SK-N-SH (cell line): ENCODE data around the gene PHLDA3. TPM values are rescaled to one million over a fixed set of nuclear protein-coding genes. Genes with fewer than 3 reads are reported as not detected.

ENCODE experiments used
- CTCF ChIA-PET: fragments of 300-600, 350-600 bp; formaldehyde crosslinking; extraction: SDS; loops from one replicate; lab custom pipeline; 2021; lab: Yijun Ruan, JAX
- POLR2A ChIA-PET: fragments of 350-600 bp; sonication (Branson Sonifier 250); formaldehyde crosslinking; extraction: SDS; loops from one replicate; lab custom pipeline; 2020; ENCODE audit warnings: antibody characterized with exemption, inconsistent platforms; lab: Yijun Ruan, JAX
- DNase-seq: peaks from one replicate; pipeline ENCODE4 v3.0.0; 2012
- H2AFZ ChIP-seq: fragments of 200-600 bp; sonication (generic); 2 replicates; pipeline ENCODE4 v1.8.1; 2016; ENCODE audit warnings: antibody characterized with exemption, mild to moderate bottlenecking, low read depth
- H3F3A ChIP-seq: fragments of 200-600 bp; sonication (generic); replicated peaks from 2 replicates; pipeline ENCODE3; 2016; ENCODE audit warnings: antibody characterized with exemption, mild to moderate bottlenecking; ENCODE audit not compliant: insufficient read depth
- H3K27ac ChIP-seq, 2 experiments: fragments of 200-500 bp in 1 of 2; fragments of 200-600 bp in 1 of 2; sonication (Bioruptor generic) in 1 of 2; sonication (generic), shearing (Covaris generic) in 1 of 2; 2 replicates each; pipeline versions ENCODE4 v1.5.1 to v1.6.1; 2014 to 2016; ENCODE audit warnings: low read depth in 2 of 2, inconsistent platforms in 1 of 2, low read length in 1 of 2, mild to moderate bottlenecking in 1 of 2, mixed read lengths in 1 of 2
- H3K27me3 ChIP-seq: fragments of 200-600 bp; sonication (generic), shearing (Covaris generic); 2 replicates; pipeline ENCODE4 v1.6.1; 2016; ENCODE audit warnings: mixed run types; ENCODE audit not compliant: insufficient read depth
- H3K36me3 ChIP-seq, 2 experiments: fragments of 200-500 bp in 1 of 2; fragments of 200-600 bp in 1 of 2; sonication (Bioruptor generic) in 1 of 2; sonication (generic) in 1 of 2; replicated peaks in 1 of 2; 2 replicates each; pipeline versions ENCODE3 to v1.5.1; 2014 to 2016; ENCODE audit warnings: low read length in 1 of 2, mild to moderate bottlenecking in 1 of 2; ENCODE audit not compliant: insufficient read depth in 2 of 2, control insufficient read depth in 1 of 2
- H3K4me1 ChIP-seq, 2 experiments: fragments of 200-500 bp in 1 of 2; fragments of 200-600 bp in 1 of 2; sonication (Bioruptor generic) in 1 of 2; sonication (generic), shearing (Covaris generic) in 1 of 2; 2 replicates each; pipeline versions ENCODE4 v1.5.1 to v1.6.1; 2014 to 2016; ENCODE audit warnings: low read depth in 1 of 2, low read length in 1 of 2, mixed run types in 1 of 2; ENCODE audit not compliant: insufficient read depth in 2 of 2, control insufficient read depth in 1 of 2
- H3K4me2 ChIP-seq: fragments of 200-600 bp; sonication (generic), shearing (Covaris generic); 2 replicates; pipeline ENCODE4 v1.6.1; 2017; ENCODE audit warnings: mixed run types
- H3K4me3 ChIP-seq, 2 experiments: fragments of 200-500 bp in 1 of 2; fragments of 200-600 bp in 1 of 2; sonication (Bioruptor generic) in 1 of 2; sonication (generic), shearing (Covaris generic) in 1 of 2; 2 replicates each; pipeline versions ENCODE4 v1.5.1 to v1.8.1; 2014 to 2016; ENCODE audit warnings: low read depth in 2 of 2, inconsistent platforms in 1 of 2, low read length in 1 of 2, mild to moderate bottlenecking in 1 of 2, mixed read lengths in 1 of 2, moderate library complexity in 1 of 2
- H3K79me2 ChIP-seq: fragments of 200-600 bp; sonication (generic); 2 replicates; pipeline ENCODE4 v1.8.1; 2017; ENCODE audit warnings: mild to moderate bottlenecking; ENCODE audit not compliant: insufficient read depth
- H3K9ac ChIP-seq: fragments of 200-600 bp; sonication (generic); 2 replicates; pipeline ENCODE4 v1.6.1; 2017; ENCODE audit warnings: mixed run types
- H3K9me2 ChIP-seq: fragments of 200-600 bp; sonication (generic); 2 replicates; pipeline ENCODE4 v1.6.1; 2017; ENCODE audit warnings: mixed run types
- H3K9me3 ChIP-seq: fragments of 200-600 bp; sonication (generic); 2 replicates; pipeline ENCODE4 v1.6.1; 2017; ENCODE audit warnings: mixed run types, mild to moderate bottlenecking, moderate library complexity
- H4K20me1 ChIP-seq: fragments of 200-600 bp; sonication (generic); 2 replicates; pipeline ENCODE4 v1.6.1; 2017; ENCODE audit warnings: mild to moderate bottlenecking, mixed run types; ENCODE audit not compliant: insufficient read depth
- FOSL2 ChIP-seq: IDR thresholded peaks from 2 replicates; pipeline ENCODE4 v1.4.0; 2012; ENCODE audit warnings: low read depth, mild to moderate bottlenecking, moderate library complexity, borderline replicate concordance
- FOXJ3 ChIP-seq: sonication (generic); formaldehyde crosslinking; IDR thresholded peaks from 2 replicates; pipeline ENCODE4 v1.5.1; 2020; ENCODE audit warnings: mild to moderate bottlenecking, missing genetic modification reagents
- FOXM1 ChIP-seq: IDR thresholded peaks from 2 replicates; pipeline ENCODE4 v1.4.0; 2012; ENCODE audit warnings: low read depth, mild to moderate bottlenecking
- GABPA ChIP-seq: IDR thresholded peaks from 2 replicates; pipeline ENCODE4 v1.4.0; 2012; ENCODE audit warnings: low read depth, mild to moderate bottlenecking
- MEF2A ChIP-seq: IDR thresholded peaks from 2 replicates; pipeline ENCODE4 v1.4.0; 2012; ENCODE audit warnings: low read depth, borderline replicate concordance
- MXI1 ChIP-seq: IDR thresholded peaks from 2 replicates; pipeline ENCODE4 v1.6.1; 2012; ENCODE audit warnings: mild to moderate bottlenecking, low read depth, low read length, improper control_type of control experiment
- NFIC ChIP-seq: IDR thresholded peaks from 2 replicates; pipeline ENCODE4 v1.4.0; 2012; ENCODE audit warnings: borderline replicate concordance
- NRF1 ChIP-seq: IDR thresholded peaks from 2 replicates; pipeline ENCODE4 v1.6.1; 2012; ENCODE audit warnings: low read depth, mild to moderate bottlenecking, low read length
- RXRA ChIP-seq: IDR thresholded peaks from 2 replicates; pipeline ENCODE4 v1.4.0; 2012; ENCODE audit warnings: low read depth, mild to moderate bottlenecking, borderline replicate concordance
- TCF12 ChIP-seq: IDR thresholded peaks from 2 replicates; pipeline ENCODE4 v1.4.0; 2012
- TEAD4 ChIP-seq: IDR thresholded peaks from 2 replicates; pipeline ENCODE4 v1.4.0; 2012; ENCODE audit warnings: mild to moderate bottlenecking, borderline replicate concordance; ENCODE audit not compliant: insufficient read depth
- WGBS: methylation state at CpG from one replicate; pipeline ENCODE4 v1.1.6; 2017; ENCODE audit warnings: low lambda C conversion rate; 5-methylcytosine and 5-hydroxymethylcytosine counted together
- polyA plus RNA-seq, 3 experiments: library from polyadenylated mRNA; depleted of rRNA; stranded (reverse); fragments of >200 nt; gene quantifications; 2 replicates each; pipeline ENCODE4 v1.2.3, GENCODE V29; 2012
- TF ChIP-seq, protein P1 (sequence below): IDR thresholded peaks from 2 replicates; pipeline ENCODE4; 2012
- TF ChIP-seq, protein P2 (sequence below): IDR thresholded peaks from 2 replicates; pipeline ENCODE4 v1.4.0; 2012; ENCODE audit warnings: low read depth, borderline replicate concordance
- TF ChIP-seq, protein P3 (sequence below): fragments of 150-350 bp; IDR thresholded peaks from 2 replicates; pipeline ENCODE4 v1.6.1; 2017; ENCODE audit warnings: antibody characterized with exemption, low read length, low read depth, borderline replicate concordance
- TF ChIP-seq, protein P4 (sequence below): fragments of 150-350 bp; IDR thresholded peaks from 2 replicates; pipeline ENCODE4 v1.6.1; 2016; ENCODE audit warnings: mild to moderate bottlenecking, low read depth, low read length
- TF ChIP-seq, protein P5 (sequence below): IDR thresholded peaks from 2 replicates; pipeline ENCODE4 v1.6.1; 2012; ENCODE audit warnings: mild to moderate bottlenecking, low read depth, low read length, moderate library complexity

Gene PHLDA3
- polyA plus RNA-seq, 1 of the 3 experiments (the other 2 are of a cell fraction), result 105 TPM

DNA sequence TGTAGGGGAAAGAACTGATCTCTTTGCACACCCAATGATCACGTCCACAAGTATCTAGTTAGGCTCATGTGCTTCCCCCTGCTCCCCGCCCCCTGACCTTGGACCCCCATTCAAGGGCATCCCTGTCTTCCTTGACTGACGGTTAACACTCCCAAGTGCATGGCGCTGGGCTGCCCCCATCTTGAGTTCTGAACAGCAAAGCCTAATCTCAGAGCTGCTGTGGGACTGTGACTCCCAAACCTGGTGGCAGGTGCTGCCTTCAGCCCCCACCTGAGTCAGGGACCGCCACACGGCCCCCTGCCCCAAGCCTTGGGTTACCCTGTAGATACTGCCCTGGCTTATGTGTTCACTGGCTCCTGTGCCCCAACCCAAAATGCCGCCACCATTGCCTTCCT lies 48.4 kb downstream of the PHLDA3 start:
- Histone ChIP-seq H3K4me2 (no peak overlapping the region), H3K27ac (no peak overlapping the region), H3K9me2 (no peaks in the 10 kb centered on the region), H4K20me1 (no peaks in the 10 kb centered on the region), H3K4me3 (no peak overlapping the region), H3K27me3 (peaks cover 3% of the 10 kb centered on the region; the same call in 1 of the 2 replicates), H3K36me3 (no peaks in the 10 kb centered on the region), H2AFZ (no peak overlapping the region), H3F3A (no peaks in the 10 kb centered on the region), H3K79me2 (no peaks in the 10 kb centered on the region)
- WGBS, result 63% methylated on average over 6 of the region's 7 CpGs
- DNase-seq, result no peak
- POLR2A ChIA-PET, result no interaction called here
- CTCF ChIA-PET, result interaction anchor here (0.9 to 2.0 kb wide), 4 partner anchors 11 to 27 kb away, joined by 3 to 12 read pairs (median 6); no protein-coding TSS in a partner anchor
- no peak for TF ChIP-seq MXI1
- TF ChIP-seq, protein P1, sequence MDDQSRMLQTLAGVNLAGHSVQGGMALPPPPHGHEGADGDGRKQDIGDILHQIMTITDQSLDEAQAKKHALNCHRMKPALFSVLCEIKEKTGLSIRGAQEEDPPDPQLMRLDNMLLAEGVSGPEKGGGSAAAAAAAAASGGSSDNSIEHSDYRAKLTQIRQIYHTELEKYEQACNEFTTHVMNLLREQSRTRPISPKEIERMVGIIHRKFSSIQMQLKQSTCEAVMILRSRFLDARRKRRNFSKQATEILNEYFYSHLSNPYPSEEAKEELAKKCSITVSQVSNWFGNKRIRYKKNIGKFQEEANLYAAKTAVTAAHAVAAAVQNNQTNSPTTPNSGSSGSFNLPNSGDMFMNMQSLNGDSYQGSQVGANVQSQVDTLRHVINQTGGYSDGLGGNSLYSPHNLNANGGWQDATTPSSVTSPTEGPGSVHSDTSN, result no peak
- TF ChIP-seq, protein P2, sequence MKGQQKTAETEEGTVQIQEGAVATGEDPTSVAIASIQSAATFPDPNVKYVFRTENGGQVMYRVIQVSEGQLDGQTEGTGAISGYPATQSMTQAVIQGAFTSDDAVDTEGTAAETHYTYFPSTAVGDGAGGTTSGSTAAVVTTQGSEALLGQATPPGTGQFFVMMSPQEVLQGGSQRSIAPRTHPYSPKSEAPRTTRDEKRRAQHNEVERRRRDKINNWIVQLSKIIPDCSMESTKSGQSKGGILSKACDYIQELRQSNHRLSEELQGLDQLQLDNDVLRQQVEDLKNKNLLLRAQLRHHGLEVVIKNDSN, result no peak
- no peak for TF ChIP-seq TCF12
- no peak for TF ChIP-seq FOXJ3
- TF ChIP-seq TEAD4, result no peak
- no peak for TF ChIP-seq GABPA
- TF ChIP-seq FOSL2, result no peak
- TF ChIP-seq, protein P3, sequence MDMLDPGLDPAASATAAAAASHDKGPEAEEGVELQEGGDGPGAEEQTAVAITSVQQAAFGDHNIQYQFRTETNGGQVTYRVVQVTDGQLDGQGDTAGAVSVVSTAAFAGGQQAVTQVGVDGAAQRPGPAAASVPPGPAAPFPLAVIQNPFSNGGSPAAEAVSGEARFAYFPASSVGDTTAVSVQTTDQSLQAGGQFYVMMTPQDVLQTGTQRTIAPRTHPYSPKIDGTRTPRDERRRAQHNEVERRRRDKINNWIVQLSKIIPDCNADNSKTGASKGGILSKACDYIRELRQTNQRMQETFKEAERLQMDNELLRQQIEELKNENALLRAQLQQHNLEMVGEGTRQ, result no peak
- TF ChIP-seq RXRA, result no peak
- no peak for TF ChIP-seq FOXM1
- TF ChIP-seq, protein P4, sequence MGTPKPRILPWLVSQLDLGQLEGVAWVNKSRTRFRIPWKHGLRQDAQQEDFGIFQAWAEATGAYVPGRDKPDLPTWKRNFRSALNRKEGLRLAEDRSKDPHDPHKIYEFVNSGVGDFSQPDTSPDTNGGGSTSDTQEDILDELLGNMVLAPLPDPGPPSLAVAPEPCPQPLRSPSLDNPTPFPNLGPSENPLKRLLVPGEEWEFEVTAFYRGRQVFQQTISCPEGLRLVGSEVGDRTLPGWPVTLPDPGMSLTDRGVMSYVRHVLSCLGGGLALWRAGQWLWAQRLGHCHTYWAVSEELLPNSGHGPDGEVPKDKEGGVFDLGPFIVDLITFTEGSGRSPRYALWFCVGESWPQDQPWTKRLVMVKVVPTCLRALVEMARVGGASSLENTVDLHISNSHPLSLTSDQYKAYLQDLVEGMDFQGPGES, result no peak
- TF ChIP-seq MEF2A, result no peak
- TF ChIP-seq, protein P5, sequence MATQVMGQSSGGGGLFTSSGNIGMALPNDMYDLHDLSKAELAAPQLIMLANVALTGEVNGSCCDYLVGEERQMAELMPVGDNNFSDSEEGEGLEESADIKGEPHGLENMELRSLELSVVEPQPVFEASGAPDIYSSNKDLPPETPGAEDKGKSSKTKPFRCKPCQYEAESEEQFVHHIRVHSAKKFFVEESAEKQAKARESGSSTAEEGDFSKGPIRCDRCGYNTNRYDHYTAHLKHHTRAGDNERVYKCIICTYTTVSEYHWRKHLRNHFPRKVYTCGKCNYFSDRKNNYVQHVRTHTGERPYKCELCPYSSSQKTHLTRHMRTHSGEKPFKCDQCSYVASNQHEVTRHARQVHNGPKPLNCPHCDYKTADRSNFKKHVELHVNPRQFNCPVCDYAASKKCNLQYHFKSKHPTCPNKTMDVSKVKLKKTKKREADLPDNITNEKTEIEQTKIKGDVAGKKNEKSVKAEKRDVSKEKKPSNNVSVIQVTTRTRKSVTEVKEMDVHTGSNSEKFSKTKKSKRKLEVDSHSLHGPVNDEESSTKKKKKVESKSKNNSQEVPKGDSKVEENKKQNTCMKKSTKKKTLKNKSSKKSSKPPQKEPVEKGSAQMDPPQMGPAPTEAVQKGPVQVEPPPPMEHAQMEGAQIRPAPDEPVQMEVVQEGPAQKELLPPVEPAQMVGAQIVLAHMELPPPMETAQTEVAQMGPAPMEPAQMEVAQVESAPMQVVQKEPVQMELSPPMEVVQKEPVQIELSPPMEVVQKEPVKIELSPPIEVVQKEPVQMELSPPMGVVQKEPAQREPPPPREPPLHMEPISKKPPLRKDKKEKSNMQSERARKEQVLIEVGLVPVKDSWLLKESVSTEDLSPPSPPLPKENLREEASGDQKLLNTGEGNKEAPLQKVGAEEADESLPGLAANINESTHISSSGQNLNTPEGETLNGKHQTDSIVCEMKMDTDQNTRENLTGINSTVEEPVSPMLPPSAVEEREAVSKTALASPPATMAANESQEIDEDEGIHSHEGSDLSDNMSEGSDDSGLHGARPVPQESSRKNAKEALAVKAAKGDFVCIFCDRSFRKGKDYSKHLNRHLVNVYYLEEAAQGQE, result no peak
- no peak for TF ChIP-seq NRF1
- TF ChIP-seq NFIC, result no peak
- TF ChIP-seq, all 33 proteins: peak for 0
- Histone ChIP-seq H3K4me1 (peaks cover 0 to 7% of the 10 kb centered on the region in 2 experiments; a peak in 1 of 4 replicates), H3K9me3 (no peaks in the 10 kb centered on the region), H3K9ac (no peak overlapping the region)
